Mesodermal cell (in vitro differentiated cells): ENCODE data around the gene HNRNPU.
A peak's percentile ranks its signal among the peaks of the same experiment; 100 is the strongest.

Experiments used
- H3K27ac ChIP-seq: 2 replicates; pipeline ENCODE4 v1.7.0; 2013; ENCODE audit warnings: mild to moderate bottlenecking, low read depth, low read length, moderate library complexity; ENCODE audit not compliant: severe bottlenecking
- H3K36me3 ChIP-seq: 2 replicates; pipeline ENCODE4 v1.7.1; 2013; ENCODE audit warnings: mild to moderate bottlenecking, low read length, moderate library complexity; ENCODE audit not compliant: control insufficient read depth, insufficient read depth
- H3K4me1 ChIP-seq: one replicate; pipeline ENCODE4 v1.7.1; 2013; ENCODE audit warnings: mild to moderate bottlenecking, low read length; ENCODE audit not compliant: insufficient read depth, control insufficient read depth, poor library complexity, severe bottlenecking
- H3K4me3 ChIP-seq: 2 replicates; pipeline ENCODE4 v1.7.0; 2013; ENCODE audit warnings: low read length, control low read depth, mild to moderate bottlenecking; ENCODE audit not compliant: insufficient read depth, poor library complexity, severe bottlenecking; ENCODE audit errors: extremely low read depth
- H3K9me3 ChIP-seq: 2 replicates; pipeline ENCODE4 v1.7.1; 2013; ENCODE audit warnings: mild to moderate bottlenecking, low read length, moderate library complexity; ENCODE audit not compliant: control insufficient read depth
- WGBS, 2 experiments: methylation state at CpG; one replicate each; pipeline ENCODE4 v1.1.5; 2013; ENCODE audit warnings: missing lambda C conversion rate in 2 of 2; ENCODE audit not compliant: insufficient coverage in 2 of 2; 5-methylcytosine and 5-hydroxymethylcytosine counted together

The HNRNPU gene

GRCh38 chr1:244822878-244823277 lies 41.5 kb downstream of the HNRNPU start:
- H3K36me3 ChIP-seq, result no peaks in the 10 kb centered on the region
- no peaks in the 10 kb centered on the region for H3K9me3 ChIP-seq
- H3K4me3 ChIP-seq, result no peak overlapping the region
- no peaks in the 10 kb centered on the region for H3K4me1 ChIP-seq
- 89 to 92% methylated on average over 6 to 8 of the region's 11 CpGs for WGBS, 2 experiments
- H3K27ac ChIP-seq, result no peak overlapping the region

- H3K36me3 ChIP-seq, result no peaks in the 10 kb centered on the region
- H3K27ac ChIP-seq, result peak overlapping the region; percentile 12
- H3K4me3 ChIP-seq, result no peak overlapping the region
- WGBS, 2 experiments, result 80% methylated on average over 1 of the region's 3 CpGs; no CpG with 5 or more reads in 1 of the 2 experiments
- H3K9me3 ChIP-seq, result no peaks in the 10 kb centered on the region
- no peaks in the 10 kb centered on the region for H3K4me1 ChIP-seq
These were observed 43.2 kb downstream of the HNRNPU start for GRCh38 chr1:244821134-244821533.

GRCh38 chr1:244820131-244820530 lies 44.2 kb downstream of the HNRNPU start:
- H3K27ac ChIP-seq, result peak overlapping the region; percentile 12
- 93 to 100% methylated on average over 1 to 2 of the region's 2 CpGs for WGBS, 2 experiments
- H3K4me1 ChIP-seq, result no peaks in the 10 kb centered on the region

GRCh38 chr1:244817415-244817894 lies 46.9 kb downstream of the HNRNPU start:
- no peaks in the 10 kb centered on the region for H3K36me3 ChIP-seq
- 85 to 90% methylated on average over 2 to 5 of the region's 12 CpGs for WGBS, 2 experiments
- no peaks in the 10 kb centered on the region for H3K4me1 ChIP-seq
- H3K9me3 ChIP-seq, result no peaks in the 10 kb centered on the region
- no peak overlapping the region for H3K4me3 ChIP-seq
- H3K27ac ChIP-seq, result no peak overlapping the region

More at GRCh38 chr1:244820131-244820530, 44.2 kb downstream of the HNRNPU start:
- Histone ChIP-seq H3K36me3 (no peaks in the 10 kb centered on the region), H3K9me3 (no peaks in the 10 kb centered on the region), H3K4me3 (no peak overlapping the region)

GRCh38 chr1:244815600-244816099 lies 48.7 kb downstream of the HNRNPU start:
- no peak overlapping the region for H3K4me3 ChIP-seq
- no peak overlapping the region for H3K27ac ChIP-seq
- H3K9me3 ChIP-seq, result no peaks in the 10 kb centered on the region
- no peaks in the 10 kb centered on the region for H3K4me1 ChIP-seq
- WGBS, 2 experiments, result 49 to 65% methylated on average over 13 to 15 of the region's 15 CpGs
- no peaks in the 10 kb centered on the region for H3K36me3 ChIP-seq

- H3K36me3 ChIP-seq, result no peaks in the 10 kb centered on the region
- no peaks in the 10 kb centered on the region for H3K9me3 ChIP-seq
- no peak overlapping the region for H3K27ac ChIP-seq
- no peaks in the 10 kb centered on the region for H3K4me1 ChIP-seq
- H3K4me3 ChIP-seq, result no peak overlapping the region
- WGBS, 2 experiments, result 78 to 98% methylated on average over 3 to 4 of the region's 6 CpGs
These were observed 51.0 kb downstream of the HNRNPU start for GRCh38 chr1:244813327-244813726.

- WGBS, 2 experiments, result 88 to 91% methylated on average over 16 to 22 of the region's 22 CpGs
These were observed 54.1 kb downstream of the HNRNPU start for GRCh38 chr1:244810221-244810620.

GRCh38 chr1:244807138-244807537 lies 57.2 kb downstream of the HNRNPU start:
- Histone ChIP-seq H3K9me3 (no peaks in the 10 kb centered on the region), H3K27ac (no peak overlapping the region), H3K36me3 (no peaks in the 10 kb centered on the region)

More at GRCh38 chr1:244810221-244810620, 54.1 kb downstream of the HNRNPU start:
- Histone ChIP-seq H3K9me3 (no peaks in the 10 kb centered on the region), H3K36me3 (no peaks in the 10 kb centered on the region), H3K4me3 (no peak overlapping the region), H3K4me1 (no peaks in the 10 kb centered on the region), H3K27ac (no peak overlapping the region)

GRCh38 chr1:244804841-244805240 lies 59.5 kb downstream of the HNRNPU start:
- Histone ChIP-seq H3K27ac (no peak overlapping the region), H3K4me1 (no peaks in the 10 kb centered on the region), H3K36me3 (no peaks in the 10 kb centered on the region), H3K9me3 (no peaks in the 10 kb centered on the region), H3K4me3 (no peak overlapping the region)
- 96 to 97% methylated on average over 5 to 7 of the region's 8 CpGs for WGBS, 2 experiments

More at GRCh38 chr1:244807138-244807537, 57.2 kb downstream of the HNRNPU start:
- no peaks in the 10 kb centered on the region for H3K4me1 ChIP-seq
- no peak overlapping the region for H3K4me3 ChIP-seq

- Histone ChIP-seq H3K36me3 (no peaks in the 10 kb centered on the region), H3K9me3 (no peaks in the 10 kb centered on the region), H3K4me3 (no peak overlapping the region), H3K27ac (no peak overlapping the region), H3K4me1 (no peaks in the 10 kb centered on the region)
- WGBS, 2 experiments, result 94 to 95% methylated on average over 14 to 15 of the region's 16 CpGs
These were observed 61.6 kb downstream of the HNRNPU start for GRCh38 chr1:244802556-244803239.

GRCh38 chr1:244802041-244802440 lies 62.3 kb downstream of the HNRNPU start:
- Histone ChIP-seq H3K9me3 (no peaks in the 10 kb centered on the region), H3K36me3 (no peaks in the 10 kb centered on the region), H3K27ac (no peak overlapping the region), H3K4me1 (no peaks in the 10 kb centered on the region), H3K4me3 (no peak overlapping the region)
- WGBS, 2 experiments, result 73 to 76% methylated on average over 12 of the region's 14 CpGs
